ENCODE data around the gene SFMBT1. TPM values are rescaled to one million over a fixed set of nuclear protein-coding genes. Genes with fewer than 3 reads are reported as not detected.

SFMBT1 gene
- total and polyA plus RNA-seq, 2 of the 8 experiments (the other 6 are each of a cell fraction or from before 2014, with no cell fraction given): 8.1 to 16.8 TPM

DNA sequence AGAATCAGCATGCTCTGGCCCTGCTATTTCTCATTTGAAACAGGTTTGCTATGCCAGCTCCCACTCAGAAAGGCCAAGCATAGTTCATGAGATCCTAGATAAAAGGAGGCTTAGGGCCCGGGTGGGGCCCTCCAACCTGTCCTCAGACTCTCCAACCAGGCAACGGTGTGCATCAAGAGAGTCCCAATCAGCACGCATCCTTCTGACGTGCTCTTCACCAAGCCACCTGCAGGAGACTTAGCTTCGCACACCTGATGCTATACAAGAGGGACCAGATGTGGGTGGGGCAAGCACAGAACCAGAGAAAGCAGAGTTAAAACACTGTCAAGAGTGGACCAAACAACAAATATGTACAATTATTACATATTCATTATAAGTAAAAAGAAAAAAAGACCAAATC lies 165.8 kb downstream of the SFMBT1 start (continued):
- no peak for TF ChIP-seq SIN3A (conservative IDR thresholded peaks at IDR 0.05 in 1 of 2, IDR thresholded peaks at IDR 0.05 in 1 of 2; ENCODE audit: low read depth in 1 of 2, low read length in 2 of 2)
- TF ChIP-seq EP300 (IDR thresholded peaks at IDR 0.05; ENCODE audit: borderline replicate concordance in 1 of 2, low read depth in 2 of 2, low read length in 2 of 2): no peak
- TF ChIP-seq CEBPB (IDR thresholded peaks at IDR 0.05; ENCODE audit: low read depth, low read length): no peak
